Heart left ventricle (tissue), 13 donors: ENCODE measurements around the gene ARHGEF33.

Source experiments
- CTCF ChIP-seq, 12 donors: fragments of 200-600 bp; sonication (generic) in 4 of 12; IDR thresholded peaks; one replicate each; pipeline versions ENCODE4 v1.5.0 to v1.8.0; 2018 to 2022; ENCODE audit warnings: antibody characterized with exemption in 12 of 12, mild to moderate bottlenecking in 5 of 12
- POLR2A ChIP-seq, 2 donors: fragments of 450-650 bp; IDR thresholded peaks; one replicate each; pipeline ENCODE4 v1.6.1; 2017; ENCODE audit warnings: antibody characterized with exemption in 2 of 2, mild to moderate bottlenecking in 2 of 2, moderate library complexity in 2 of 2
- donor health status: ischemic (EF 13 %, LVEDD 7.1; RV severe dilation, severe dysfunction).
- donor health status: DM: no; HTN: yes; CAD: no.
- donor health status: DM: no; HTN: no; CAD: no.
- donor health status: ischemic (EF 25% LVEDD 6.9; RV normal size, moderate dysfunction).
- donor health status: ischemic (EF 25% LVEDD 5.7; RV mildly dilated, moderate dysfunction).
- donor health status: ischemic (EF 35%, LVEDD 5.7; RV mildly dilated, moderate dysfunction).
- donor health status: nonischemic (EF 11% LVEDD 7.7; RV severe dilation, severe dysfunction).
- donor health status: DM: yes; HTN: yes; CAD: no.
- donor health status: PGD.
- donor health status: ischemic (EF 29% LVEDD 5.4; RV normal size, mild dysfunction).
- donor health status: nonischemic (EF 23%, LVEDD 6.1; RV moderate dilation, normal function).

GRCh38 chr2:38900726-38901125, 11.1 kb downstream of the ARHGEF33 start:
- TF ChIP-seq CTCF (IDR thresholded peaks at IDR 0.05) (no peak), POLR2A (IDR thresholded peaks at IDR 0.05) (no peak)
